HG02763 (cell line): Measurements from ENCODE around the gene NOP53.
"Not testable (repeated sequence)": the region's sequence is repeated elsewhere in the genome, so short reads cannot be mapped to it uniquely, and the experiment has no call there.

Experiments
- ATAC-seq: cut with Tn5 transposase; IDR thresholded peaks from one replicate; pipeline ENCODE4 v1.9.1; 2021; ENCODE audit warnings: mild to moderate bottlenecking, moderate library complexity; ENCODE audit not compliant: unreplicated experiment

NOP53 gene

GRCh38 chr19:47802521-47803043, 57.2 kb downstream of the NOP53 start:
- no peak for ATAC-seq

- ATAC-seq: not testable (repeated sequence)
Observed at GRCh38 chr19:47803148-47803547, 57.8 kb downstream of the NOP53 start.

- ATAC-seq: not testable (repeated sequence)
Observed at GRCh38 chr19:47803671-47804070, 58.3 kb downstream of the NOP53 start.

- ATAC-seq: not testable (repeated sequence)
Observed at GRCh38 chr19:47804451-47804850, 59.1 kb downstream of the NOP53 start, which contains the start of gene TPRX1. TPRX1 (minus strand) TSS chr19:47804551; CDS start chr19:47804539, 12 bp downstream.

DNA sequence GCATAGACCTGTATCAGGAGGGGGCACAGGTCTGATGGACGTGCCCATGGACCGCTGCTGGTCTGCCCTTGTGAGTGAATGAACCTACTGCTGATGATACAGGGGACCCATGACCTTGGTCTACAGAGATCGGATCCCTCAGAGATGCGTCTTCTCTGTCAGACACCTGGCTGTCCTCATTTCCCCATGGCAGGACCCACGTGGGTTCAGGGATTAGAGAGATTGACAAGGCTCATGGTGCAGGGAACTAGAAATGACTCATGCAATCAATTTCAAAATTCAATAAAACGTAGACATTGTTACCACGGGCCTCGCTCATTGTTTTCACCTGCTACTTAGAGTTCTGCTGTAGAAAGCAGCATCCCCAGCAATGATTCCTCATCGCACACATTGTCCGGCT, 60.0 kb downstream of the NOP53 start:
- no peak for ATAC-seq

GRCh38 chr19:47806435-47806834, 61.1 kb downstream of the NOP53 start:
- ATAC-seq: no peak
